ENCODE results near the gene GPR162. TPM values are rescaled to one million over a fixed set of nuclear protein-coding genes. Genes with fewer than 3 reads are reported as not detected.
A peak's percentile ranks its signal among the peaks of the same experiment; 100 is the strongest.

Gene GPR162
- total and polyA plus RNA-seq, 2 experiments from 2014 or later, result 38.6 to 41.1 TPM

- TF ChIP-seq CTCF (IDR thresholded peaks at IDR 0.05; ENCODE audit: low read depth, low read length), result no peak
- Histone ChIP-seq H3K4me3 (no peak overlapping the region), H3K27ac (no peak overlapping the region), H3K9me3 (ENCODE audit: low read depth) (no peaks in the 10 kb centered on the region), H3K36me3 (no peaks in the 10 kb centered on the region), H3K4me1 (ENCODE audit: low read depth) (peaks cover 9% of the 10 kb centered on the region), H3K27me3 (no peaks in the 10 kb centered on the region)
- DNase-seq (ENCODE audit: low read depth in 1 of 2, low spot score in 1 of 2), result no peak
These were observed 31.0 kb upstream of the GPR162 start for GRCh38 chr12:6790496-6791150.

GRCh38 chr12:6791931-6792520 is 29.6 kb upstream of the GPR162 start:
- no peaks in the 10 kb centered on the region for H3K9me3 ChIP-seq (ENCODE audit: low read depth)
- DNase-seq (ENCODE audit: low read depth in 1 of 2, low spot score in 1 of 2), result no peak
- no peaks in the 10 kb centered on the region for H3K36me3 ChIP-seq
- H3K4me1 ChIP-seq (ENCODE audit: low read depth), result peaks cover 16% of the 10 kb centered on the region
- peak overlapping the region; percentile 75 for H3K27ac ChIP-seq
- no peak overlapping the region for H3K4me3 ChIP-seq
- no peak for TF ChIP-seq CTCF (IDR thresholded peaks at IDR 0.05; ENCODE audit: low read depth, low read length)
- no peaks in the 10 kb centered on the region for H3K27me3 ChIP-seq

GRCh38 chr12:6792522-6793201 is 29.0 kb upstream of the GPR162 start:
- Histone ChIP-seq H3K4me1 (ENCODE audit: low read depth) (peaks cover 21% of the 10 kb centered on the region), H3K4me3 (no peak overlapping the region), H3K27me3 (no peaks in the 10 kb centered on the region), H3K36me3 (no peaks in the 10 kb centered on the region), H3K9me3 (ENCODE audit: low read depth) (no peaks in the 10 kb centered on the region), H3K27ac (peak overlapping the region; percentile 75)
- no peak for TF ChIP-seq CTCF (IDR thresholded peaks at IDR 0.05; ENCODE audit: low read depth, low read length)
- peak; percentile 32 to 40 for DNase-seq (ENCODE audit: low read depth in 1 of 2, low spot score in 1 of 2)

- Histone ChIP-seq H3K4me1 (ENCODE audit: low read depth) (peaks cover 21% of the 10 kb centered on the region), H3K27ac (no peak overlapping the region), H3K4me3 (no peak overlapping the region), H3K36me3 (no peaks in the 10 kb centered on the region), H3K9me3 (ENCODE audit: low read depth) (no peaks in the 10 kb centered on the region), H3K27me3 (no peaks in the 10 kb centered on the region)
- DNase-seq (ENCODE audit: low read depth in 1 of 2, low spot score in 1 of 2), result no peak
- TF ChIP-seq CTCF (IDR thresholded peaks at IDR 0.05; ENCODE audit: low read depth, low read length), result no peak
These were observed 26.5 kb upstream of the GPR162 start for GRCh38 chr12:6795088-6795487.

- Histone ChIP-seq H3K4me3 (no peak overlapping the region), H3K27ac (no peak overlapping the region), H3K36me3 (no peaks in the 10 kb centered on the region), H3K27me3 (no peaks in the 10 kb centered on the region), H3K4me1 (ENCODE audit: low read depth) (peaks cover 21% of the 10 kb centered on the region), H3K9me3 (ENCODE audit: low read depth) (no peaks in the 10 kb centered on the region)
- DNase-seq (ENCODE audit: low read depth in 1 of 2, low spot score in 1 of 2), result no peak
- TF ChIP-seq CTCF (IDR thresholded peaks at IDR 0.05; ENCODE audit: low read depth, low read length), result no peak
These were observed 25.0 kb upstream of the GPR162 start for GRCh38 chr12:6796576-6796975.
